Measurements from ENCODE around the gene NTM.

DNA sequence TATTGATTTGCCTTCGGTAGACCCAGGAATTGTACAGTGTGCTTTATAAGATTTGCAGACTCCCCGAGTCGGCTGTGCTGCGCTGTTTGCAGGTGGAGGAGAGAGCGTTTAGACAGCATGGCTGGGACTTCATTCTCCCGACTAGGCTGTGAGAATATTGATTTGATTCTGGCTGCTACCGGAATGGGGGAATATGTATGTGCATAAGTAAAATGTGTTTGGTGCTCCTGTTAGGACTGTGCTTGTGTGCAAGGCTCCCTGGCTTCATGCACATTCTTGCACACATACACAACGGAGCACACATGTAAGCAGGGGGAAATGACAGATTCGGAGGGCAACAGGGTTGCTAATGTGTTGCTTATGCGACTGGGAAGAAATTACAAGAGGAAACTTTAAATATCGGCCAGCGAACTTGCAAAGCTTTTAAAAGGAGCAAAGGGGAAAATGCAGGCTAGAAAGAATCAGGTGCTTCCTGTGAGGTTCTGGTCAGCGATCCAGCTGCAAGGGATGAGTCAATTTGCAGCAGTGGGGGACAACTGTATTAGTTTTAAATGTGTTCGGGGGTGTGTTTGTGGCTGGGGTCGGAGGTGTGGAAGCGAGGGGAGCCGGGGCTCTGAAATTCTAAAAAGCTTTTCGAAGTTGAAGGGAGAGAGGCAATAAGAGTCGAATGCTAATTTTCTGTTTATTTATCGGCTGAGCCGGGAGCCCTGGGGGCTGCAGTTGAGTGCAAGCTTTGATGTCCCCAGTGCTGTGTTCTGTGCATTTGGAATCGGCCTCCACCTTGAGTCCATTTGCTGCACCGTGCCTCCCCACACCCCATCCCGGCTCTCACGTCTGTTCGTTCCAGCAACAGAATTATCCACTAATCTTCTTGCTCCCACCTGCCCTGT lies 731 bp downstream of the NTM start:
- TF ChIP-seq EP300 (IDR thresholded peaks at IDR 0.05) = no peak
- no peak for TF ChIP-seq CTCF (IDR thresholded peaks at IDR 0.05)
